ENCODE data around the gene MRGPRX1. TPM values are rescaled to one million over a fixed set of nuclear protein-coding genes. Genes with fewer than 3 reads are reported as not detected.

MRGPRX1 gene
- polyA plus RNA-seq, 12 donors = not detected

Other genes with a start within 250 kb of the MRGPRX1 start
- gene TMEM86A, start 240.6 kb downstream of the MRGPRX1 start, polyA plus RNA-seq (ENCODE audit: insufficient read length in 12 of 12) = 1 to 10 TPM in 10 of 12 donors, not detected in 2; 1.7 to 4.4 (median 3.0) TPM
- 10 to 100 TPM in 1 of 12 donors, 1 to 10 TPM in 9, not detected in 2; 1.2 to 10.1 (median 5.3) TPM for gene IGSF22, start 213.2 kb downstream of the MRGPRX1 start, polyA plus RNA-seq (ENCODE audit: insufficient read length in 12 of 12)
- gene PTPN5, start 147.6 kb downstream of the MRGPRX1 start, polyA plus RNA-seq (ENCODE audit: insufficient read length in 12 of 12) = 1 to 10 TPM in 2 of 12 donors, under 1 TPM in 8, not detected in 2; 0.14 to 8.1 (median 0.27) TPM
- under 1 TPM in 1 of 12 donors, not detected in 11; 0.08 TPM for gene MRGPRX2, start 121.3 kb upstream of the MRGPRX1 start, polyA plus RNA-seq (ENCODE audit: insufficient read length in 12 of 12)
- gene ZDHHC13, start 177.8 kb upstream of the MRGPRX1 start, polyA plus RNA-seq (ENCODE audit: insufficient read length in 12 of 12) = 10 to 100 TPM in 4 of 12 donors, 1 to 10 TPM in 7, not detected in 1; 4.9 to 26.1 (median 8.4) TPM

Data from muscle of arm (tissue), 12 donors.